ENCODE measurements around the gene OPHN1.
"Not testable (repeated sequence)": the region's sequence is repeated elsewhere in the genome, so short reads cannot be mapped to it uniquely, and the experiment has no call there.

Gene OPHN1

GRCh38 chrX:68273887-68274286 is 159.4 kb downstream of the OPHN1 start:
- no peak overlapping the region for H3K4me3 ChIP-seq (ENCODE audit: low read depth, low read length)
- TF ChIP-seq CTCF (IDR thresholded peaks at IDR 0.05; ENCODE audit: borderline replicate concordance, insufficient read depth, low read depth, low read length) = no peak

GRCh38 chrX:68264793-68265192 is 168.5 kb downstream of the OPHN1 start:
- H3K4me3 ChIP-seq (ENCODE audit: low read depth, low read length) = not testable (repeated sequence)

- H3K4me3 ChIP-seq (ENCODE audit: low read depth, low read length) = no peak overlapping the region
- TF ChIP-seq CTCF (IDR thresholded peaks at IDR 0.05; ENCODE audit: borderline replicate concordance, insufficient read depth, low read depth, low read length) = no peak
Measured at GRCh38 chrX:68261060-68261672, 172.1 kb downstream of the OPHN1 start.

GRCh38 chrX:68256990-68257389 is 176.3 kb downstream of the OPHN1 start:
- no peak for TF ChIP-seq CTCF (IDR thresholded peaks at IDR 0.05; ENCODE audit: borderline replicate concordance, insufficient read depth, low read depth, low read length)
- no peak overlapping the region for H3K4me3 ChIP-seq (ENCODE audit: low read depth, low read length)

GRCh38 chrX:68254738-68255645 is 178.3 kb downstream of the OPHN1 start:
- TF ChIP-seq CTCF (IDR thresholded peaks at IDR 0.05; ENCODE audit: borderline replicate concordance, insufficient read depth, low read depth, low read length) = no peak
- no peak overlapping the region for H3K4me3 ChIP-seq (ENCODE audit: low read depth, low read length)

- no peak overlapping the region for H3K4me3 ChIP-seq (ENCODE audit: low read depth, low read length)
- no peak for TF ChIP-seq CTCF (IDR thresholded peaks at IDR 0.05; ENCODE audit: borderline replicate concordance, insufficient read depth, low read depth, low read length)
Measured at GRCh38 chrX:68252664-68253063, 180.6 kb downstream of the OPHN1 start.

GRCh38 chrX:68249903-68250302 is 183.4 kb downstream of the OPHN1 start:
- no peak for TF ChIP-seq CTCF (IDR thresholded peaks at IDR 0.05; ENCODE audit: borderline replicate concordance, insufficient read depth, low read depth, low read length)
- H3K4me3 ChIP-seq (ENCODE audit: low read depth, low read length) = no peak overlapping the region

All from GM12875 (cell line).